Smooth muscle cell (in vitro differentiated cells): ENCODE data around the gene ADPRH. TPM values are rescaled to one million over a fixed set of nuclear protein-coding genes. Genes with fewer than 3 reads are reported as not detected.

Experiments used
- DNase-seq: peaks from one replicate; lab custom pipeline; 2025; ENCODE audit not compliant: unreplicated experiment; lab: John Stamatoyannopoulos, UW
- H2AFZ ChIP-seq: fragments of 200-600 bp; sonication (generic); 2 replicates; pipeline ENCODE4 v1.6.0; 2016; ENCODE audit warnings: antibody characterized with exemption, low read depth, mild to moderate bottlenecking
- H3F3A ChIP-seq: fragments of 200-600 bp; sonication (generic); 2 replicates; pipeline ENCODE4 v1.6.0; 2017; ENCODE audit warnings: antibody characterized with exemption, low read depth
- H3K27ac ChIP-seq: fragments of 200-600 bp; sonication (generic); 2 replicates; pipeline ENCODE4 v1.5.1; 2016; ENCODE audit warnings: low read depth, mild to moderate bottlenecking
- H3K27me3 ChIP-seq: fragments of 200-600 bp; sonication (generic); 2 replicates; pipeline ENCODE4 v1.6.1; 2016; ENCODE audit warnings: low read depth, mild to moderate bottlenecking
- H3K36me3 ChIP-seq: fragments of 200-600 bp; sonication (generic); 2 replicates; pipeline ENCODE4 v1.5.1; 2016; ENCODE audit warnings: low read depth
- H3K4me1 ChIP-seq: fragments of 200-600 bp; sonication (generic); 2 replicates; pipeline ENCODE4 v1.5.1; 2016; ENCODE audit warnings: low read depth
- H3K4me2 ChIP-seq: fragments of 200-600 bp; sonication (generic); 2 replicates; pipeline ENCODE4 v1.6.0; 2016; ENCODE audit warnings: mild to moderate bottlenecking
- H3K4me3 ChIP-seq: fragments of 200-600 bp; sonication (generic); 2 replicates; pipeline ENCODE4 v1.5.1; 2016; ENCODE audit warnings: mild to moderate bottlenecking
- H3K79me2 ChIP-seq: fragments of 200-600 bp; sonication (generic); 2 replicates; pipeline ENCODE4 v1.6.0; 2016; ENCODE audit warnings: low read depth, mild to moderate bottlenecking
- H3K9ac ChIP-seq: fragments of 200-600 bp; sonication (generic); 2 replicates; pipeline ENCODE4 v1.6.0; 2016; ENCODE audit warnings: low read depth
- H3K9me3 ChIP-seq: fragments of 200-600 bp; sonication (generic); replicated peaks from 2 replicates; pipeline ENCODE4 v1.5.1; 2016; ENCODE audit warnings: low read depth
- H4K20me1 ChIP-seq: fragments of 200-600 bp; sonication (generic); 2 replicates; pipeline ENCODE4 v1.6.0; 2016; ENCODE audit warnings: low read depth
- WGBS: methylation state at CpG from one replicate; pipeline ENCODE4 v1.1.7; 2016; ENCODE audit warnings: low lambda C conversion rate; 5-methylcytosine and 5-hydroxymethylcytosine counted together
- polyA plus RNA-seq: library from polyadenylated mRNA; unstranded; fragments of >200 nt; fragmentation: Nextera tagmentation; extraction: Ambion mirVana; gene quantifications from 2 replicates; pipeline ENCODE4 v1.2.1, GENCODE V29; 2016
- total RNA-seq: library from RNA; depleted of rRNA; stranded (reverse); fragments of >200 nt; gene quantifications from 2 replicates; pipeline ENCODE4 v1.2.3, GENCODE V29; 2014
- TF ChIP-seq, protein P1 (sequence below): fragments of 200-600 bp; sonication (generic); IDR thresholded peaks from 2 replicates; pipeline ENCODE4 v1.5.1; 2017; ENCODE audit warnings: borderline replicate concordance, mild to moderate bottlenecking, antibody characterized with exemption; ENCODE audit not compliant: insufficient read depth, poor library complexity, severe bottlenecking

The ADPRH gene
- total and polyA plus RNA-seq, 2 experiments from 2014 or later, result 1.3 to 2.9 TPM

DNA sequence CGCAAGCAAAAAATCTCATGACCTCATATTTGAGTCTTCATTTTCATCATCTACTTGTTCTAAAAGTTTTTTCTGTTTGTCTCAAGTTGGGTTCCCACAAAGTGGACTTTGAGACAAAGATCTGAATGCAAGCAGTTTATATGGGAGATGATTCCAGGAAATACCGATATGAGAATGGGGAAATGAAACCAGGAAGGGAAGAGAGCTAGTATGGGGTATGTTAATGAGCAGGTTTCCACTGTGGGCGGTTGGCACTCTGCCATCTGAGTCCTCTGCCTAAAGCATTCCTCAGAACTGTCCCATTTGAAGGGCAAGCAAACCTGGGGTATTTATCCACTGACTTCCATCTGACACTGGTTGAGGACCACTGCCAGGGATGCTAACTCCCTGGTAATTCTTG lies 8.8 kb downstream of the ADPRH start:
- Histone ChIP-seq H3K4me3 (no peak overlapping the region), H3K4me2 (no peak overlapping the region), H2AFZ (no peak overlapping the region), H3K9ac (no peak overlapping the region), H3K27me3 (no peaks in the 10 kb centered on the region), H3K9me3 (no peaks in the 10 kb centered on the region), H3K79me2 (no peaks in the 10 kb centered on the region), H3K36me3 (no peaks in the 10 kb centered on the region), H4K20me1 (no peaks in the 10 kb centered on the region), H3F3A (no peaks in the 10 kb centered on the region), H3K4me1 (no peaks in the 10 kb centered on the region), H3K27ac (no peak overlapping the region)
- no peak for DNase-seq
- TF ChIP-seq, protein P1, sequence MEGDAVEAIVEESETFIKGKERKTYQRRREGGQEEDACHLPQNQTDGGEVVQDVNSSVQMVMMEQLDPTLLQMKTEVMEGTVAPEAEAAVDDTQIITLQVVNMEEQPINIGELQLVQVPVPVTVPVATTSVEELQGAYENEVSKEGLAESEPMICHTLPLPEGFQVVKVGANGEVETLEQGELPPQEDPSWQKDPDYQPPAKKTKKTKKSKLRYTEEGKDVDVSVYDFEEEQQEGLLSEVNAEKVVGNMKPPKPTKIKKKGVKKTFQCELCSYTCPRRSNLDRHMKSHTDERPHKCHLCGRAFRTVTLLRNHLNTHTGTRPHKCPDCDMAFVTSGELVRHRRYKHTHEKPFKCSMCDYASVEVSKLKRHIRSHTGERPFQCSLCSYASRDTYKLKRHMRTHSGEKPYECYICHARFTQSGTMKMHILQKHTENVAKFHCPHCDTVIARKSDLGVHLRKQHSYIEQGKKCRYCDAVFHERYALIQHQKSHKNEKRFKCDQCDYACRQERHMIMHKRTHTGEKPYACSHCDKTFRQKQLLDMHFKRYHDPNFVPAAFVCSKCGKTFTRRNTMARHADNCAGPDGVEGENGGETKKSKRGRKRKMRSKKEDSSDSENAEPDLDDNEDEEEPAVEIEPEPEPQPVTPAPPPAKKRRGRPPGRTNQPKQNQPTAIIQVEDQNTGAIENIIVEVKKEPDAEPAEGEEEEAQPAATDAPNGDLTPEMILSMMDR, result no peak
- 94% methylated on average over 3 of the region's 3 CpGs for WGBS

DNA sequence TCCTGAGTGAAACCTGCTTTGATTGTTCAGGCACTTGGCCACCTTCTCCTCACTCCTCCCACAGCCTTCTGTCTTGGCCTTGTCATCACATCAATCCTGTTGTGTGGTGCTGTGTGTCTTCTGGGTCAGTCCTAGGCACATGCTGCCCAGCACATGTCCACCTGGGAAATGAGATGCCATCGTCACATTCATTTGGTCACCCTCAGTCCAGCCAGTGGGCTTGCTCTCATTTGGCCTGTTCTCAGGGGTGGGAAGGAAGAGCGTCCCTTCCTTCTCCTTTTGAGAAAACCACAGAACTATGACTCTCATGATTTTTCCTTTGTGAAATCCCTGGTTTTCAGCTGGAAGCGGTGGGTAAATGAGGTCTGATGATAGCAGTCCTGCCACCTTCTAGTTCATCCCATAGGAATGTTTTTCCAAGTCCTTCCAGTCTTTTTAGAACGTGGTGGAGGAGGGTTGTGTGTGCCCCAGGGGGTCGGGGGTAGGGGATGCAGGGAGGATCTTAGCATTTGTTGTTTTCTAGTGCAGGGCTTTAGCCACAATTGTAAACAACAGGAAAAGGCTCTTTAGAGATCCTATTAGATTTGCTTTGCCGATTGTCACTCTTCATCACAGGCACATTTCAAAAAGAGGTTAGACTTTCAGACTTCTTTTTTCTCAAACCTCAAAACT lies 9.9 kb downstream of the ADPRH start:
- H3F3A ChIP-seq, result no peaks in the 10 kb centered on the region
- H3K27ac ChIP-seq, result no peak overlapping the region
- H3K79me2 ChIP-seq, result no peaks in the 10 kb centered on the region
- H3K4me2 ChIP-seq, result no peak overlapping the region
- no peak for DNase-seq
- H3K27me3 ChIP-seq, result no peaks in the 10 kb centered on the region
- TF ChIP-seq, protein P1, result no peak
- H3K9me3 ChIP-seq, result no peaks in the 10 kb centered on the region
- H2AFZ ChIP-seq, result no peak overlapping the region
- H3K9ac ChIP-seq, result no peak overlapping the region
- no peaks in the 10 kb centered on the region for H3K36me3 ChIP-seq
- H3K4me1 ChIP-seq, result no peaks in the 10 kb centered on the region
- H4K20me1 ChIP-seq, result no peaks in the 10 kb centered on the region
- WGBS, result 56% methylated on average over 6 of the region's 6 CpGs
- no peak overlapping the region for H3K4me3 ChIP-seq

DNA sequence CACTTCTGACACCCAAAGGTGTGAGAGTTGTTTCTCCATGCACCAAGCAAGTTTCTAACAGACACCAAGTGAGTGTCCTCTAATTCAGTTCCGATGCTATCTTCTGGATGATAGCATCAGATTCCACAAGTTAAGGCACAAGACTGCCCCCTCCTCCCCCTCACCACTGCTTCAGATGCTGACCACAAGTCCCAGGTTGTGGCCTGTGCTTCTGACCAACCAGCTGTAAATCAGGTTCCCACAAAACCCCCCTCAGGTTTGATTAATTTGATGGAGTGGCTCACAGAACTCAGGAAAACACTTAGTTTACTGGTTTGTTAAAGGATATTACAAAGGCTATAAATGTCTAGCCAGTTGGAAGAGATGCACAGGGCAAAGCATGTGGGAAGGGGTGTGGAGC lies 11.4 kb downstream of the ADPRH start:
- no peaks in the 10 kb centered on the region for H3K4me1 ChIP-seq
- H3K27ac ChIP-seq, result no peak overlapping the region
- no peak overlapping the region for H2AFZ ChIP-seq
- TF ChIP-seq, protein P1, result no peak
- 79% methylated on average over 1 of the region's 1 CpG for WGBS
- H3K9ac ChIP-seq, result no peak overlapping the region
- no peaks in the 10 kb centered on the region for H3F3A ChIP-seq
- no peak overlapping the region for H3K4me2 ChIP-seq
- H3K27me3 ChIP-seq, result no peaks in the 10 kb centered on the region
- no peak for DNase-seq
- H3K36me3 ChIP-seq, result no peaks in the 10 kb centered on the region
- H3K9me3 ChIP-seq, result no peaks in the 10 kb centered on the region
- H3K79me2 ChIP-seq, result no peaks in the 10 kb centered on the region
- no peak overlapping the region for H3K4me3 ChIP-seq
- no peaks in the 10 kb centered on the region for H4K20me1 ChIP-seq

DNA sequence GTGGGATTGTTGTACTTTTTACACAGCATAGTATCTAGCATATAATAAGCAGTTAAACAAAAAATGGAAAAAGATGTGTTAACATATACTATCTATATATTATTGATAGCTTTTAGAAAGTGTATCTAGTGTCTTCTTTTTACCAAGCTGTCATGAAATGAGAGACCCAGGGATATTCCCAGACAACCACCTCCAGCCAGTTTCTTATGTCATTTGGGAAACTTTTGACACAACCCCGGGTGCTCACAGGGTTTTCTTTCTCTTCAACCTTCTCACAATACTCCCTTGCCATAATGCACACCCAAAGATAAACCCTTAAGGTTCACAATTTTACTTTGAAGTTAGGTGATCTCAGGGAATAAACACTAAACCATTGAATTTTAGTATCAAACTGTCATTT lies 13.6 kb downstream of the ADPRH start:
- Histone ChIP-seq H3K4me3 (no peak overlapping the region), H4K20me1 (no peaks in the 10 kb centered on the region), H3K4me1 (no peaks in the 10 kb centered on the region), H3F3A (no peaks in the 10 kb centered on the region), H3K27ac (no peak overlapping the region), H3K27me3 (no peaks in the 10 kb centered on the region), H3K79me2 (no peaks in the 10 kb centered on the region), H3K9ac (no peak overlapping the region), H3K9me3 (no peaks in the 10 kb centered on the region), H3K4me2 (no peak overlapping the region), H2AFZ (no peak overlapping the region), H3K36me3 (no peaks in the 10 kb centered on the region)
- 90% methylated on average over 1 of the region's 1 CpG for WGBS
- no peak for DNase-seq
- TF ChIP-seq, protein P1, result no peak
